PC-3 (cell line): ENCODE data around the gene PSRC1. TPM values are rescaled to one million over a fixed set of nuclear protein-coding genes. Genes with fewer than 3 reads are reported as not detected.

Experiments
- ATAC-seq: fragments of 200-7000 bp; cut with Tn5 transposase; 2 replicates; pipeline ENCODE4 v1.9.1; 2020; ENCODE audit warnings: mild to moderate bottlenecking, moderate library complexity
- BruUV-seq: library from RNA; stranded (reverse); fragments of 400-500 nt; replicated peaks from 2 replicates; lab custom pipeline; 2021; lab: Mats Ljungman, UMichigan
- CTCF ChIA-PET: fragments of 300-600 bp; sonication (Branson Sonifier 250); formaldehyde crosslinking; loops from one replicate; lab custom pipeline; 2022; ENCODE audit warnings: antibody characterized with exemption; lab: Charles Lee
- POLR2A ChIA-PET: fragments of 300-600 bp; sonication (Branson Sonifier 250); formaldehyde crosslinking; loops from one replicate; lab custom pipeline; 2022; ENCODE audit warnings: antibody characterized with exemption; ENCODE audit not compliant: unreplicated experiment; lab: Charles Lee
- DNase-seq: peaks from one replicate; pipeline ENCODE4 v3.0.0-alpha.2; 2015
- H2AFZ ChIP-seq: fragments of 300-600 bp; sonication (generic); 2 replicates; pipeline ENCODE4 v1.6.0; 2016; ENCODE audit warnings: antibody characterized with exemption, low read length
- H3F3A ChIP-seq: fragments of 300-600 bp; sonication (generic); one replicate; pipeline ENCODE4 v1.6.0; 2017; ENCODE audit warnings: antibody characterized with exemption, low read length, control low read depth, mild to moderate bottlenecking; ENCODE audit not compliant: unreplicated experiment
- H3K27ac ChIP-seq: fragments of 300-600 bp; sonication (generic); 2 replicates; pipeline ENCODE4 v1.5.1; 2016; ENCODE audit warnings: mild to moderate bottlenecking, low read length
- H3K27me3 ChIP-seq: fragments of 300-600 bp; sonication (generic); 2 replicates; pipeline ENCODE4 v1.6.1; 2016; ENCODE audit warnings: low read length, mixed read lengths
- H3K36me3 ChIP-seq: fragments of 300-600 bp; sonication (generic); 2 replicates; pipeline ENCODE4 v1.6.1; 2016; ENCODE audit warnings: low read depth, mixed run types, low read length, mixed read lengths
- H3K4me1 ChIP-seq: fragments of 300-600 bp; sonication (generic); 2 replicates; pipeline ENCODE4 v1.5.1; 2016; ENCODE audit warnings: low read length; ENCODE audit not compliant: insufficient read depth
- H3K4me2 ChIP-seq: fragments of 300-600 bp; sonication (generic); 2 replicates; pipeline ENCODE4 v1.6.0; 2016; ENCODE audit warnings: low read length
- H3K4me3 ChIP-seq: fragments of 300-600 bp; sonication (generic); 2 replicates; pipeline ENCODE4 v1.5.1; 2016; ENCODE audit warnings: mild to moderate bottlenecking, low read length, mixed read lengths
- H3K79me2 ChIP-seq: fragments of 300-600 bp; sonication (generic); 2 replicates; pipeline ENCODE4 v1.6.1; 2017; ENCODE audit warnings: low read length, mixed read lengths
- H3K9ac ChIP-seq: fragments of 300-600 bp; sonication (generic); 2 replicates; pipeline ENCODE4 v1.6.0; 2016; ENCODE audit warnings: mild to moderate bottlenecking, low read length
- H3K9me2 ChIP-seq: fragments of 300-600 bp; sonication (generic); replicated peaks from 2 replicates; pipeline ENCODE4 v1.6.1; 2016; ENCODE audit warnings: mixed run types, low read length, mixed read lengths
- H3K9me3 ChIP-seq: fragments of 300-600 bp; sonication (generic); 2 replicates; pipeline ENCODE4 v1.6.1; 2016; ENCODE audit warnings: low read length, mixed read lengths
- H4K20me1 ChIP-seq: fragments of 300-600 bp; sonication (generic); 2 replicates; pipeline ENCODE4 v1.6.1; 2016; ENCODE audit warnings: low read length, mixed read lengths
- EZH2 ChIP-seq: fragments of 300-600 bp; sonication (generic); IDR thresholded peaks from one replicate; pipeline ENCODE4 v1.6.1; 2017; ENCODE audit warnings: antibody characterized with exemption, mild to moderate bottlenecking, low read length; ENCODE audit not compliant: unreplicated experiment
- EZH2phosphoT487 ChIP-seq: fragments of 300-600 bp; sonication (generic); IDR thresholded peaks from 2 replicates; pipeline ENCODE4 v1.6.1; 2018; ENCODE audit warnings: mild to moderate bottlenecking, antibody characterized with exemption, low read length, borderline replicate concordance
- intact Hi-C: fragments of 100-400 bp; cut with micrococcal nuclease; formaldehyde crosslinking; loops from 2 replicates; pipeline ENCODE4 v1.9.0; 2023
- total RNA-seq: library from RNA; depleted of rRNA; stranded (reverse); fragments of >200 nt; gene quantifications from 2 replicates; pipeline ENCODE4 v1.2.3, GENCODE V29; 2014
- TF ChIP-seq, protein P1 (sequence below): fragments of 300-600 bp; sonication (generic); conservative IDR thresholded peaks from 2 replicates; pipeline ENCODE4 v1.5.1; 2017; ENCODE audit warnings: antibody characterized with exemption, low read depth, mild to moderate bottlenecking, low read length

Gene PSRC1
- total RNA-seq, 1 experiment from 2014 or later = 33.8 TPM

DNA sequence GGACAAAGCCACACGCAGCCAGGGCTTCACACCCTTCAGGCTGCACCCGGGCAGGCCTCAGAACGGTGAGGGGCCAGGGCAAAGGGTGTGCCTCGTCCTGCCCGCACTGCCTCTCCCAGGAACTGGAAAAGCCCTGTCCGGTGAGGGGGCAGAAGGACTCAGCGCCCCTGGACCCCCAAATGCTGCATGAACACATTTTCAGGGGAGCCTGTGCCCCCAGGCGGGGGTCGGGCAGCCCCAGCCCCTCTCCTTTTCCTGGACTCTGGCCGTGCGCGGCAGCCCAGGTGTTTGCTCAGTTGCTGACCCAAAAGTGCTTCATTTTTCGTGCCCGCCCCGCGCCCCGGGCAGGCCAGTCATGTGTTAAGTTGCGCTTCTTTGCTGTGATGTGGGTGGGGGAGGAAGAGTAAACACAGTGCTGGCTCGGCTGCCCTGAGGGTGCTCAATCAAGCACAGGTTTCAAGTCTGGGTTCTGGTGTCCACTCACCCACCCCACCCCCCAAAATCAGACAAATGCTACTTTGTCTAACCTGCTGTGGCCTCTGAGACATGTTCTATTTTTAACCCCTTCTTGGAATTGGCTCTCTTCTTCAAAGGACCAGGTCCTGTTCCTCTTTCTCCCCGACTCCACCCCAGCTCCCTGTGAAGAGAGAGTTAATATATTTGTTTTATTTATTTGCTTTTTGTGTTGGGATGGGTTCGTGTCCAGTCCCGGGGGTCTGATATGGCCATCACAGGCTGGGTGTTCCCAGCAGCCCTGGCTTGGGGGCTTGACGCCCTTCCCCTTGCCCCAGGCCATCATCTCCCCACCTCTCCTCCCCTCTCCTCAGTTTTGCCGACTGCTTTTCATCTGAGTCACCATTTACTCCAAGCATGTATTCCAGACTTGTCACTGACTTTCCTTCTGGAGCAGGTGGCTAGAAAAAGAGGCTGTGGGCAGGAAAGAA lies 8.1 kb downstream of the PSRC1 start:
- peak; percentile 87 for ATAC-seq
- H3K9me3 ChIP-seq = no peaks in the 10 kb centered on the region
- H2AFZ ChIP-seq = peak overlapping the region; percentile 45
- H3K79me2 ChIP-seq = peaks cover 3% of the 10 kb centered on the region; the same call in 1 of the 2 replicates
- POLR2A ChIA-PET = interaction anchor here (1.0 kb wide), 1 partner anchor 8 kb away, joined by 6 read pairs; the partner anchor contains the start of gene PSRC1
- peak overlapping the region; percentile 81 for H3K9ac ChIP-seq
- H4K20me1 ChIP-seq = no peaks in the 10 kb centered on the region
- BruUV-seq = no TSS peak
- H3K27me3 ChIP-seq = no peaks in the 10 kb centered on the region
- CTCF ChIA-PET = no interaction called here
- peaks cover 10% of the 10 kb centered on the region for H3F3A ChIP-seq
- TF ChIP-seq, protein P1, sequence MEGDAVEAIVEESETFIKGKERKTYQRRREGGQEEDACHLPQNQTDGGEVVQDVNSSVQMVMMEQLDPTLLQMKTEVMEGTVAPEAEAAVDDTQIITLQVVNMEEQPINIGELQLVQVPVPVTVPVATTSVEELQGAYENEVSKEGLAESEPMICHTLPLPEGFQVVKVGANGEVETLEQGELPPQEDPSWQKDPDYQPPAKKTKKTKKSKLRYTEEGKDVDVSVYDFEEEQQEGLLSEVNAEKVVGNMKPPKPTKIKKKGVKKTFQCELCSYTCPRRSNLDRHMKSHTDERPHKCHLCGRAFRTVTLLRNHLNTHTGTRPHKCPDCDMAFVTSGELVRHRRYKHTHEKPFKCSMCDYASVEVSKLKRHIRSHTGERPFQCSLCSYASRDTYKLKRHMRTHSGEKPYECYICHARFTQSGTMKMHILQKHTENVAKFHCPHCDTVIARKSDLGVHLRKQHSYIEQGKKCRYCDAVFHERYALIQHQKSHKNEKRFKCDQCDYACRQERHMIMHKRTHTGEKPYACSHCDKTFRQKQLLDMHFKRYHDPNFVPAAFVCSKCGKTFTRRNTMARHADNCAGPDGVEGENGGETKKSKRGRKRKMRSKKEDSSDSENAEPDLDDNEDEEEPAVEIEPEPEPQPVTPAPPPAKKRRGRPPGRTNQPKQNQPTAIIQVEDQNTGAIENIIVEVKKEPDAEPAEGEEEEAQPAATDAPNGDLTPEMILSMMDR = no peak
- TF ChIP-seq EZH2 (no peak), EZH2phosphoT487 (no peak)
- DNase-seq = peak; percentile 95
- peak overlapping the region; percentile 54 for H3K4me3 ChIP-seq
- peaks cover 4% of the 10 kb centered on the region; the same call in 1 of the 2 replicates for H3K36me3 ChIP-seq
- intact Hi-C loops = loop anchor here (1.0 kb wide), 2 partner anchors 8 to 12 kb away; partner anchors contain the start of gene PSRC1
- peak overlapping the region; percentile 95 for H3K27ac ChIP-seq
- H3K9me2 ChIP-seq = no peaks in the 10 kb centered on the region
- H3K4me2 ChIP-seq = peak overlapping the region; percentile 80
- peaks cover 55% of the 10 kb centered on the region for H3K4me1 ChIP-seq

GRCh38 chr1:109273570-109274288 lies 9.2 kb downstream of the PSRC1 start:
- Histone ChIP-seq H2AFZ (no peak overlapping the region), H3K27ac (peak overlapping the region; percentile 95), H3K27me3 (no peaks in the 10 kb centered on the region), H3F3A (peaks cover 10% of the 10 kb centered on the region), H3K4me3 (peak overlapping the region; percentile 54; the same call in 1 of the 2 replicates), H3K9me3 (no peaks in the 10 kb centered on the region), H3K4me2 (peak overlapping the region; percentile 80), H3K9ac (peak overlapping the region; percentile 81), H4K20me1 (no peaks in the 10 kb centered on the region), H3K9me2 (no peaks in the 10 kb centered on the region), H3K4me1 (peaks cover 55% of the 10 kb centered on the region), H3K79me2 (no peaks in the 10 kb centered on the region), H3K36me3 (no peaks in the 10 kb centered on the region)
- TF ChIP-seq, protein P1 = no peak
- TF ChIP-seq EZH2 (no peak), EZH2phosphoT487 (no peak)
- intact Hi-C loops = loop anchor here (1.0 kb wide), 1 partner anchor 10 kb away; no protein-coding TSS in a partner anchor
- POLR2A ChIA-PET = no interaction called here
- CTCF ChIA-PET = interaction anchor here (0.7 kb wide), 1 partner anchor 153 kb away, joined by 3 read pairs; no protein-coding TSS in a partner anchor
- no TSS peak for BruUV-seq
- ATAC-seq (no peak), DNase-seq (no peak)
